ENCODE data around the gene BMERB1.
"Not testable (repeated sequence)": the region's sequence is repeated elsewhere in the genome, so short reads cannot be mapped to it uniquely, and the experiment has no call there.

Gene BMERB1

GRCh38 chr16:15446901-15447300 lies 12.5 kb downstream of the BMERB1 start:
- no peaks in the 10 kb centered on the region for H3K36me3 ChIP-seq (ENCODE audit: control insufficient read depth in 4 of 4, insufficient read depth in 4 of 4, low read length in 3 of 4)
- H3K9me3 ChIP-seq (ENCODE audit: control extremely low read depth in 1 of 5, control insufficient read depth in 4 of 5, insufficient read depth in 2 of 5, low read depth in 1 of 5, low read length in 4 of 5): peaks cover 0 to 6% (median 1%) of the 10 kb centered on the region in 5 experiments
- DNase-seq: no peak
- H3K27me3 ChIP-seq (replicated peaks in 2 of 5; ENCODE audit: control insufficient read depth in 4 of 5, insufficient read depth in 5 of 5, low read length in 4 of 5): no peaks in the 10 kb centered on the region
- H3K4me3 ChIP-seq (ENCODE audit: control insufficient read depth in 1 of 7, extremely low read depth in 1 of 7, insufficient read depth in 4 of 7, low read depth in 2 of 7, low read length in 6 of 7): no peak overlapping the region
- no peak overlapping the region for H3K27ac ChIP-seq (ENCODE audit: insufficient read depth in 1 of 2, low read depth in 1 of 2, low read length in 2 of 2, poor library complexity in 1 of 2, severe bottlenecking in 2 of 2)
- ChIA-PET CTCF (interaction anchor here (1.2 kb wide), 1 partner anchor 102 kb away, joined by 3 read pairs; no protein-coding TSS in a partner anchor), POLR2A (no interaction called here)
- 95% methylated on average over 3 of the region's 5 CpGs for WGBS (ENCODE audit: insufficient coverage)
- H3K4me1 ChIP-seq (ENCODE audit: control extremely low read depth in 1 of 4, control insufficient read depth in 4 of 4, insufficient read depth in 4 of 4, low read length in 3 of 4): no peaks in the 10 kb centered on the region

- ChIA-PET CTCF (no interaction called here), POLR2A (no interaction called here)
- Histone ChIP-seq H3K27me3 (replicated peaks in 2 of 5; ENCODE audit: control insufficient read depth in 4 of 5, insufficient read depth in 5 of 5, low read length in 4 of 5) (no peaks in the 10 kb centered on the region), H3K36me3 (ENCODE audit: control insufficient read depth in 4 of 4, insufficient read depth in 4 of 4, low read length in 3 of 4) (no peaks in the 10 kb centered on the region), H3K4me1 (ENCODE audit: control extremely low read depth in 1 of 4, control insufficient read depth in 4 of 4, insufficient read depth in 4 of 4, low read length in 3 of 4) (no peaks in the 10 kb centered on the region), H3K9me3 (ENCODE audit: control extremely low read depth in 1 of 5, control insufficient read depth in 4 of 5, insufficient read depth in 2 of 5, low read depth in 1 of 5, low read length in 4 of 5) (peaks cover 0 to 2% (median 0%) of the 10 kb centered on the region in 5 experiments), H3K27ac (ENCODE audit: insufficient read depth in 1 of 2, low read depth in 1 of 2, low read length in 2 of 2, poor library complexity in 1 of 2, severe bottlenecking in 2 of 2) (no peak overlapping the region), H3K4me3 (ENCODE audit: control insufficient read depth in 1 of 7, extremely low read depth in 1 of 7, insufficient read depth in 4 of 7, low read depth in 2 of 7, low read length in 6 of 7) (no peak overlapping the region)
- no peak for DNase-seq
- WGBS (ENCODE audit: insufficient coverage): 95% methylated on average over 6 of the region's 6 CpGs
Observed at GRCh38 chr16:15450624-15451023, 16.2 kb downstream of the BMERB1 start.

GRCh38 chr16:15451098-15451731 lies 16.8 kb downstream of the BMERB1 start:
- no peaks in the 10 kb centered on the region for H3K4me1 ChIP-seq (ENCODE audit: control extremely low read depth in 1 of 4, control insufficient read depth in 4 of 4, insufficient read depth in 4 of 4, low read length in 3 of 4)
- WGBS (ENCODE audit: insufficient coverage): 96% methylated on average over 8 of the region's 10 CpGs
- no peak overlapping the region for H3K4me3 ChIP-seq (ENCODE audit: control insufficient read depth in 1 of 7, extremely low read depth in 1 of 7, insufficient read depth in 4 of 7, low read depth in 2 of 7, low read length in 6 of 7)
- no peak overlapping the region for H3K27ac ChIP-seq (ENCODE audit: insufficient read depth in 1 of 2, low read depth in 1 of 2, low read length in 2 of 2, poor library complexity in 1 of 2, severe bottlenecking in 2 of 2)
- H3K36me3 ChIP-seq (ENCODE audit: control insufficient read depth in 4 of 4, insufficient read depth in 4 of 4, low read length in 3 of 4): no peaks in the 10 kb centered on the region
- DNase-seq: no peak
- POLR2A ChIA-PET: no interaction called here
- CTCF ChIA-PET: no interaction called here
- H3K27me3 ChIP-seq (replicated peaks in 2 of 5; ENCODE audit: control insufficient read depth in 4 of 5, insufficient read depth in 5 of 5, low read length in 4 of 5): no peaks in the 10 kb centered on the region
- no peaks in the 10 kb centered on the region for H3K9me3 ChIP-seq (ENCODE audit: control extremely low read depth in 1 of 5, control insufficient read depth in 4 of 5, insufficient read depth in 2 of 5, low read depth in 1 of 5, low read length in 4 of 5)

GRCh38 chr16:15452246-15452855 lies 18.0 kb downstream of the BMERB1 start:
- no peaks in the 10 kb centered on the region for H3K9me3 ChIP-seq (ENCODE audit: control extremely low read depth in 1 of 5, control insufficient read depth in 4 of 5, insufficient read depth in 2 of 5, low read depth in 1 of 5, low read length in 4 of 5)
- CTCF ChIA-PET: interaction anchor here (1.1 to 1.5 kb wide), 3 partner anchors 14 to 25 kb away, joined by 3 to 4 read pairs (median 3); no protein-coding TSS in a partner anchor
- H3K27ac ChIP-seq (ENCODE audit: insufficient read depth in 1 of 2, low read depth in 1 of 2, low read length in 2 of 2, poor library complexity in 1 of 2, severe bottlenecking in 2 of 2): no peak overlapping the region
- no peak for DNase-seq
- POLR2A ChIA-PET: no interaction called here
- no peaks in the 10 kb centered on the region for H3K36me3 ChIP-seq (ENCODE audit: control insufficient read depth in 4 of 4, insufficient read depth in 4 of 4, low read length in 3 of 4)
- 97% methylated on average over 7 of the region's 8 CpGs for WGBS (ENCODE audit: insufficient coverage)
- no peaks in the 10 kb centered on the region for H3K4me1 ChIP-seq (ENCODE audit: control extremely low read depth in 1 of 4, control insufficient read depth in 4 of 4, insufficient read depth in 4 of 4, low read length in 3 of 4)
- H3K4me3 ChIP-seq (ENCODE audit: control insufficient read depth in 1 of 7, extremely low read depth in 1 of 7, insufficient read depth in 4 of 7, low read depth in 2 of 7, low read length in 6 of 7): no peak overlapping the region
- no peaks in the 10 kb centered on the region for H3K27me3 ChIP-seq (replicated peaks in 2 of 5; ENCODE audit: control insufficient read depth in 4 of 5, insufficient read depth in 5 of 5, low read length in 4 of 5)

- not testable (repeated sequence) for H3K4me3 ChIP-seq (ENCODE audit: control insufficient read depth in 1 of 7, extremely low read depth in 1 of 7, insufficient read depth in 4 of 7, low read depth in 2 of 7, low read length in 6 of 7); H3K27ac ChIP-seq (ENCODE audit: insufficient read depth in 1 of 2, low read depth in 1 of 2, low read length in 2 of 2, poor library complexity in 1 of 2, severe bottlenecking in 2 of 2); DNase-seq; H3K27me3 ChIP-seq (replicated peaks in 2 of 5; ENCODE audit: control insufficient read depth in 4 of 5, insufficient read depth in 5 of 5, low read length in 4 of 5); H3K4me1 ChIP-seq (ENCODE audit: control extremely low read depth in 1 of 4, control insufficient read depth in 4 of 4, insufficient read depth in 4 of 4, low read length in 3 of 4); H3K36me3 ChIP-seq (ENCODE audit: control insufficient read depth in 4 of 4, insufficient read depth in 4 of 4, low read length in 3 of 4); H3K9me3 ChIP-seq (ENCODE audit: control extremely low read depth in 1 of 5, control insufficient read depth in 4 of 5, insufficient read depth in 2 of 5, low read depth in 1 of 5, low read length in 4 of 5)
- WGBS (ENCODE audit: insufficient coverage): 93% methylated on average over 2 of the region's 7 CpGs
- ChIA-PET CTCF (interaction anchor here (0.9 to 1.5 kb wide), 2 partner anchors 26 to 28 kb away, joined by 3 to 4 read pairs; no protein-coding TSS in a partner anchor), POLR2A (interaction anchor here (0.6 kb wide), 1 partner anchor 17 kb away, joined by 3 read pairs; no protein-coding TSS in a partner anchor)
Observed at GRCh38 chr16:15453296-15453695, 18.9 kb downstream of the BMERB1 start.

- 96% methylated on average over 11 of the region's 11 CpGs for WGBS (ENCODE audit: insufficient coverage)
- H3K27ac ChIP-seq (ENCODE audit: insufficient read depth in 1 of 2, low read depth in 1 of 2, low read length in 2 of 2, poor library complexity in 1 of 2, severe bottlenecking in 2 of 2); CTCF ChIA-PET; H3K4me3 ChIP-seq (ENCODE audit: control insufficient read depth in 1 of 7, extremely low read depth in 1 of 7, insufficient read depth in 4 of 7, low read depth in 2 of 7, low read length in 6 of 7); DNase-seq; H3K9me3 ChIP-seq (ENCODE audit: control extremely low read depth in 1 of 5, control insufficient read depth in 4 of 5, insufficient read depth in 2 of 5, low read depth in 1 of 5, low read length in 4 of 5); H3K27me3 ChIP-seq (replicated peaks in 2 of 5; ENCODE audit: control insufficient read depth in 4 of 5, insufficient read depth in 5 of 5, low read length in 4 of 5); H3K4me1 ChIP-seq (ENCODE audit: control extremely low read depth in 1 of 4, control insufficient read depth in 4 of 4, insufficient read depth in 4 of 4, low read length in 3 of 4); H3K36me3 ChIP-seq (ENCODE audit: control insufficient read depth in 4 of 4, insufficient read depth in 4 of 4, low read length in 3 of 4); POLR2A ChIA-PET: not testable (repeated sequence)
Observed at GRCh38 chr16:15454933-15455332, 20.5 kb downstream of the BMERB1 start.

GRCh38 chr16:15457400-15457799 lies 23.0 kb downstream of the BMERB1 start:
- H3K4me1 ChIP-seq (ENCODE audit: control extremely low read depth in 1 of 4, control insufficient read depth in 4 of 4, insufficient read depth in 4 of 4, low read length in 3 of 4): no peaks in the 10 kb centered on the region
- ChIA-PET CTCF (interaction anchor here (1.4 kb wide), 1 partner anchor 12 kb away, joined by 4 read pairs; no protein-coding TSS in a partner anchor), POLR2A (no interaction called here)
- H3K4me3 ChIP-seq (ENCODE audit: control insufficient read depth in 1 of 7, extremely low read depth in 1 of 7, insufficient read depth in 4 of 7, low read depth in 2 of 7, low read length in 6 of 7): no peak overlapping the region
- WGBS (ENCODE audit: insufficient coverage): 92% methylated on average over 2 of the region's 3 CpGs
- no peaks in the 10 kb centered on the region for H3K9me3 ChIP-seq (ENCODE audit: control extremely low read depth in 1 of 5, control insufficient read depth in 4 of 5, insufficient read depth in 2 of 5, low read depth in 1 of 5, low read length in 4 of 5)
- no peaks in the 10 kb centered on the region for H3K27me3 ChIP-seq (replicated peaks in 2 of 5; ENCODE audit: control insufficient read depth in 4 of 5, insufficient read depth in 5 of 5, low read length in 4 of 5)
- DNase-seq: no peak
- H3K36me3 ChIP-seq (ENCODE audit: control insufficient read depth in 4 of 4, insufficient read depth in 4 of 4, low read length in 3 of 4): no peaks in the 10 kb centered on the region
- H3K27ac ChIP-seq (ENCODE audit: insufficient read depth in 1 of 2, low read depth in 1 of 2, low read length in 2 of 2, poor library complexity in 1 of 2, severe bottlenecking in 2 of 2): no peak overlapping the region
